Activated T-cell treated with anti-CD3 and anti-CD28 coated beads, Interleukin-2, amount 50 U/mL, for 4 hours (primary cell): ENCODE results near the gene TNFSF4. TPM values are rescaled to one million over a fixed set of nuclear protein-coding genes. Genes with fewer than 3 reads are reported as not detected.
A peak's percentile ranks its signal among the peaks of the same experiment; 100 is the strongest.
"Not testable (repeated sequence)": the region's sequence is repeated elsewhere in the genome, so short reads cannot be mapped to it uniquely, and the experiment has no call there.

ENCODE experiments used
- ATAC-seq, 2 donors: fragments of 200-7000 bp; cut with Tn5 transposase; one replicate each; pipeline ENCODE4 v1.10.0; 2021
- DNase-seq: peaks from one replicate; pipeline ENCODE4 v3.0.0-alpha.2; 2020
- H3K27me3 Mint-ChIP-seq: one replicate; pipeline ENCODE4 v1.8.0; 2021; ENCODE audit warnings: low read depth, mixed read lengths
- H3K36me3 Mint-ChIP-seq: one replicate; pipeline ENCODE4 v1.8.0; 2022; ENCODE audit warnings: mixed read lengths; ENCODE audit not compliant: insufficient read depth
- H3K4me1 Mint-ChIP-seq: one replicate; pipeline ENCODE4 v1.8.0; 2021; ENCODE audit warnings: low read depth, mixed read lengths
- H3K4me3 Mint-ChIP-seq: one replicate; pipeline ENCODE4 v1.8.0; 2021; ENCODE audit warnings: mild to moderate bottlenecking, moderate library complexity, mixed read lengths
- H3K9me3 Mint-ChIP-seq: one replicate; pipeline ENCODE4 v1.8.0; 2021; ENCODE audit warnings: mixed read lengths
- total RNA-seq, 3 donors: library from RNA; stranded (reverse); gene quantifications; one replicate each; pipeline ENCODE4 v1.2.1, GENCODE V29; 2021

TNFSF4 gene
- total RNA-seq, 3 donors from 2014 or later: 0.33 to 0.63 (median 0.63) TPM

DNA sequence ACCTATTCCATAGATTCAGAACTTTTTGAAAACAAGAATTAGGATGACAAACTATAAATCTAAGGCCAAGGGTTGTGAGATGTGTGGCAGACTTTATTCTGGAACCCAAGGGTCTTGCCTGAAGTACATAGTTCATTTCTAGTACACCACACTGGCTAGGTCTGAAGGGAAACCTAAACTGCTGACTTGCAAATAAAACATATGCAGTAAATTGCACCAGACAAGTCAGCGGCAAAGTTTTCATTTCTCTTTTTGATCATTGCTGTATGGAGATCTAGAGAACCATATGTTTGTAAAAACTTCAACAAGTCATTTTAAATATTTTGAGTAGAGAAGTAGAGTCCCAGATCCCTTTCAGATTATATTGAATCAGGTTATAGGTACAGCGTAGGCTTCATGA, 43.9 kb downstream of the TNFSF4 start:
- ATAC-seq (no peak), DNase-seq (no peak)
- no peak overlapping the region for H3K4me3 Mint-ChIP-seq
- H3K4me1 Mint-ChIP-seq: peaks cover 2% of the 10 kb centered on the region
- no peaks in the 10 kb centered on the region for H3K9me3 Mint-ChIP-seq
- H3K27me3 Mint-ChIP-seq: no peaks in the 10 kb centered on the region
- H3K36me3 Mint-ChIP-seq: no peaks in the 10 kb centered on the region

DNA sequence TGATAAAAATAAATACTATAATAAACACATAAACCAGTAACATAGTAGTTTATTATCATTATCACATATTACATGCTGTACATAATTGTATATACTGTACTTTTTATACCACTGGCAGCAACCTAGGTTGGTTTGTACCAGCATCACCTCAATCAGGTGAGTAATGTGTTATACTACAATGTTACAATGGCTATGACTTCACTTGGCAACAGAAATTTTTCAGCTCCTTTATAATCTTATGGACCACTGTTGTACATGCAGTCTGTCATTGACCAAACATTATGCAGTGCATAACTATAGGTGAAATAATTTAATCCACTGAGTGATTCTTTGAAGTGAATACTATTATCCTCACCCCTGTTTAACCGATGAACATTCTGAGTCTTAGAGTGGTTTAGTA, 44.5 kb downstream of the TNFSF4 start:
- H3K4me3 Mint-ChIP-seq: no peak overlapping the region
- no peaks in the 10 kb centered on the region for H3K27me3 Mint-ChIP-seq
- peaks cover 2% of the 10 kb centered on the region for H3K4me1 Mint-ChIP-seq

DNA sequence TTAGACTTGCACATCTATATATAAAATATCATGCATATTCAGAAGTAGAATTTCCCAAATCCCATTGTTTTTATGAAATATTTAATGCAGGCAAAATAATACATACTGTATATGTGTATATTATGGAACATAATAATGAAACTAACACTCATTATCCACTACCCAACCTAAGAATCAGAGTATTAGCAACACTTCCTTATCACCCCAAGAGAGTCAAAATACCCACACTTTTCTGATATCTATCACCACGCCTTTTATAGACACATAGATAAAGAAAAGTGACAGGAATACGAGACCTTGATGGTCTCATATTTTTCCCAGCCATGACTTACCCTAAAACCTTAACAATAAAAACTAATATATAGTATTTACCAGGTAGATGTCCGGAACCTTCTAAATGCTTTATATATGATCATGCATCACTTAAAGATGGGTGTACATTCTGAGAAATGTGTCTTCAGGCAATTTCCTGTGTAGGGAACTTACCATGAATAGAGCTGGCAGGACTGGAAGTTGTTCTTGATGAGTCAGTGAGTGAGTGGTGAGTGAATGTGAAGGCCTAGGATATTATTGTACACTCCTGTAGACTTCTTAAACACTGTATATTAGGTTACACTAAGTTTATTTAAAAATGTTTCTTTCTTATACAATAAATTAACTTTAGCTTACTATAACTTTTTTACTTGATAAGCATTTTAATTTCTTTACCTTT, 45.5 kb downstream of the TNFSF4 start:
- Mint-ChIP-seq H3K4me3 (no peak overlapping the region), H3K27me3 (no peaks in the 10 kb centered on the region), H3K36me3 (no peaks in the 10 kb centered on the region), H3K9me3 (peaks cover 4% of the 10 kb centered on the region), H3K4me1 (peaks cover 2% of the 10 kb centered on the region)
- DNase-seq (no peak), ATAC-seq (peak; percentile 51 to 71)

More for the DNA sequence above, 44.5 kb downstream of the TNFSF4 start:
- Mint-ChIP-seq H3K36me3 (no peaks in the 10 kb centered on the region), H3K9me3 (no peaks in the 10 kb centered on the region)
- DNase-seq: no peak
- ATAC-seq: no peak

DNA sequence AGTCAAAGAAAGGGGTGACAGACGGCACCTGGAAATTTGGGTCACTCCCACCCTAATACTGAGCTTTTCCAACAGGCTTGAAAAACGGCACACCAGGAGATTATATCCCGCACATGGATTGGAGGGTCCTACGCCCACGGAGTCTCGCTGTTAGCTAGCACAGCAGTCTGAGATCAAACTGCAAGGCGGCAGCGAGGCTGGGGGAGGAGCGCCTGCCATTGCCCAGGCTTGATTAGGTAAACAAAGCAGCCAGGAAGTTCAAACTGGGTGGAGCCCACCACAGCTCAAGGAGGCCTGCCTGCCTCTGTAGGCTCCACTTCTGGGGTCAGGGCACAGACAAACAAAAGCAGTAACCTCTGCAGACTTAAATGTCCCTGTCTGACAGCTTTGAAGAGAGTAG, 53.2 kb downstream of the TNFSF4 start:
- DNase-seq, H3K4me3 Mint-ChIP-seq, H3K27me3 Mint-ChIP-seq, ATAC-seq, H3K9me3 Mint-ChIP-seq, H3K36me3 Mint-ChIP-seq: not testable (repeated sequence)
- H3K4me1 Mint-ChIP-seq: peaks cover 14% of the 10 kb centered on the region

DNA sequence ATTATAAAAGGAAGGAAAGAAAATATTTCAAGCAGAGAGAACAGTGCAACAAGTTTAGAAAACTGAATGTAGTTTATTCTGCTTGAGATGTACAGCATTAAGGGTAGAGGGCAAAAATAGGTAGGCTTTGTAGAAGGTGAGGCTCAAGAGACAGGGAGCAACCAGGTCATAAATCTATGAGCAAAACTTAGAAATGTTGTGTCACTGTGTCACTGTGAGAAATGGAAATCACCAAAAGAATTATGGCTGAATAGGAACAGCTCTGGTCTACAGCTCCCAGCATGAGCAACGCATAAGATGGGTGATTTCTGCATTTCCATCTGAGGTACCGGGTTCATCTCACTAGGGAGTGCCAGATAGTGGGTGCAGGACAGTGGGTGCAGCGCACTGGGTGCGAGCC, 53.6 kb downstream of the TNFSF4 start:
- H3K4me3 Mint-ChIP-seq: no peak overlapping the region
- H3K27me3 Mint-ChIP-seq: peaks cover 3% of the 10 kb centered on the region
- peaks cover 8% of the 10 kb centered on the region for H3K9me3 Mint-ChIP-seq

DNA sequence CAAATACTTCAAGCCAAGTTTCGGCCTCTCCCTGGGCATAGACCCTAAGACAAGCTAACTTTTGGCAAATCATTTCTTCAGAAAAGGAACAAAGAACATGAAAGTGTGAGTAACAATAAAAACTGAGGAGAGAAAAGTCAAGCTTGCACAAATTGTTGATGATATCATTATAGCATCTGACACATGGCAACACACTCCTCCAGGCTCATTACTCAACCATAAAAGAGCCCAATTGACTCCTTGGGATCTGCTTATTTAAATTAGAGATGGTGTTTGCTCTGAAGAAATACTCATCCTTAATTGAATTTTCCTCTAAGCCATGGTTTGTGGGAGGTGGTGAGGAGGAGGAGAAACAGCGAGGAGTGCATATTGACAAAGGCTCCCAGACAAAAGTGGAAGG, 54.5 kb downstream of the TNFSF4 start:
- ATAC-seq: no peak
- peaks cover 5% of the 10 kb centered on the region for H3K27me3 Mint-ChIP-seq

More for the DNA sequence above, 53.6 kb downstream of the TNFSF4 start:
- ATAC-seq: no peak
- Mint-ChIP-seq H3K4me1 (peaks cover 14% of the 10 kb centered on the region), H3K36me3 (peaks cover 6% of the 10 kb centered on the region)
- DNase-seq: no peak

DNA sequence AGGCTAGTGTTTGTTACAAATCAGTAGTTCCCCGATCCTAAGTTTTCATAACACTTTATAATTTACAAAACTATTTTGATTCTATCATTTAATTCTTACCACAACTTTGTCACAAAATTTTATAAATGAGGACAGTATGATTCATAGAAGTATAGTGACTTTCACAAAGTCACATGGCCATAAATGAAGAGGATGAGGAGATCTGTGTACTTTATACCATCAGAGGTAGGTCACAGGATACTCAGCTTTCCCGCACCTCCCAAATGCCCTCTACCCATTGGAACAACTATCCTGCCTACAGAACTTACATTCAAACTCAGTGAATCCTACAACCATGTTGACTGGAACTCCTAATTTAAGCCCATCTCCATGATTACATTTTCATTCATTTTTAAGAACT, 56.3 kb downstream of the TNFSF4 start:
- Mint-ChIP-seq H3K36me3 (peaks cover 9% of the 10 kb centered on the region), H3K9me3 (peaks cover 17% of the 10 kb centered on the region), H3K4me3 (no peak overlapping the region), H3K4me1 (peaks cover 14% of the 10 kb centered on the region), H3K27me3 (peaks cover 14% of the 10 kb centered on the region)
- ATAC-seq (no peak), DNase-seq (no peak)

More for the DNA sequence above, 54.5 kb downstream of the TNFSF4 start:
- H3K4me3 Mint-ChIP-seq: no peak overlapping the region
- no peak for DNase-seq
- H3K36me3 Mint-ChIP-seq: peaks cover 6% of the 10 kb centered on the region
- H3K9me3 Mint-ChIP-seq: peaks cover 8% of the 10 kb centered on the region
- H3K4me1 Mint-ChIP-seq: peaks cover 14% of the 10 kb centered on the region

DNA sequence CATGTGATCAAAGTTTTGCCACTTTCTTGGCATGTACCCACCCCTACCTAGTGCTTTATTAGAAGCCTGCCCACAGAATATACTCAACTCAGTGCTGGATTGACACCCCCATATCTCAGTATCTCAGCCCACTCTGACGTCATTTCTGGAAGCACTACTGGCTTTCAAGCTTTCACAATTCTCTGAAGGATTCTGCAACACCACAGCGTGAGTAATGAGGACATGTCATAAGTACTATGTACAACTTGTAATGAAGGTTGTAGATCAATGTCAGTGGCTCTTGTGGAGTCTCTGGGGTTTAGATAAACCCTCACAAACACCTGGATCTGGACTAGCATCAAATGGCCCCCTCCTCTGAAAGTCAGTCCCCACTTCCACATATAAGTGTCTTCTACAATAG, 57.2 kb downstream of the TNFSF4 start:
- H3K27me3 Mint-ChIP-seq: peaks cover 14% of the 10 kb centered on the region
- DNase-seq (no peak), ATAC-seq (peak in 1 of 2 donors; percentile 25)
- H3K9me3 Mint-ChIP-seq: peaks cover 26% of the 10 kb centered on the region
- H3K4me3 Mint-ChIP-seq: no peak overlapping the region
- peaks cover 14% of the 10 kb centered on the region for H3K4me1 Mint-ChIP-seq
- peaks cover 9% of the 10 kb centered on the region for H3K36me3 Mint-ChIP-seq

DNA sequence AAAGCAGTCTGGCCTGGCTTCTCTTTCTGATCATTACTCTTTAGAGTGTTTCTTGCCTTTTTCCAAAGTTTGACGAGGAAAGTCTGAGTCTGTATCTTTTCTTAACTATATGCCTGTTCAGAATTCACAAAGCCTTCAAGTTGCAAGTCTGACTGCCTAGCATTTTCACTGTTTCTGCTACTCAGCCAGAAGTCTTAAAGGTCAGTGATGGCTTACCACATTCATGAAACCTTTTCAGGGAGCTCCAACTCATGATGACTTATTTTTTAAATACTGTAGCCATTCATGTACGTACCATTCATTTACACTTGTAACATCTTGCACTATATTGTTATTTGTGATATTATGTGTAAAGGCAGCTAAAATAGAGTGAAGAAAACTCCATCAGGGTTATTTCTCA, 58.2 kb downstream of the TNFSF4 start:
- peaks cover 10% of the 10 kb centered on the region for H3K4me1 Mint-ChIP-seq
- H3K36me3 Mint-ChIP-seq: peaks cover 9% of the 10 kb centered on the region
- peaks cover 33% of the 10 kb centered on the region for H3K9me3 Mint-ChIP-seq
- no peak for DNase-seq
- H3K4me3 Mint-ChIP-seq: no peak overlapping the region
- ATAC-seq: no peak
- H3K27me3 Mint-ChIP-seq: peaks cover 14% of the 10 kb centered on the region

DNA sequence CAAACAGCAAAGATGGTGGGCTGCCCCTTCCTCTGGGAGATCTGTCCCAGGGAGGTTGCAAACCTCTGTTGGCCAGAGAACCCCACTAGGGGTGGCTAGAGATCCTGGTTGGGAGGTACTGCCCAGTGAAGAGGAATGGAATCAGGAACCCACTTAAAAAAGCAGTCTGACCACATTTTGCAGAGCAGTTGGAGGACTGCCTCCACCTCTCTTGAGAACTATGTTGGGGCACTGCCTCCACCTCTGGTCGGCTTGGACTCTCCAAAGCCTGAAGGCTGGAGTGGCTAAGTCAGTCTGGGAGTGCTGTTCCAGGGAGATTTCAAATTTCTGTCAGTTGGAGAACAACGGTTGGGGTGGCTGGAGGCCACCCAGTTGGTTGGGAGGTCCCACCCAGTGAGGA, 58.6 kb downstream of the TNFSF4 start:
- H3K36me3 Mint-ChIP-seq: peaks cover 9% of the 10 kb centered on the region
- DNase-seq (no peak), ATAC-seq (no peak)
- H3K27me3 Mint-ChIP-seq: peaks cover 14% of the 10 kb centered on the region
- peaks cover 6% of the 10 kb centered on the region for H3K4me1 Mint-ChIP-seq
- H3K9me3 Mint-ChIP-seq: peaks cover 37% of the 10 kb centered on the region
- no peak overlapping the region for H3K4me3 Mint-ChIP-seq

DNA sequence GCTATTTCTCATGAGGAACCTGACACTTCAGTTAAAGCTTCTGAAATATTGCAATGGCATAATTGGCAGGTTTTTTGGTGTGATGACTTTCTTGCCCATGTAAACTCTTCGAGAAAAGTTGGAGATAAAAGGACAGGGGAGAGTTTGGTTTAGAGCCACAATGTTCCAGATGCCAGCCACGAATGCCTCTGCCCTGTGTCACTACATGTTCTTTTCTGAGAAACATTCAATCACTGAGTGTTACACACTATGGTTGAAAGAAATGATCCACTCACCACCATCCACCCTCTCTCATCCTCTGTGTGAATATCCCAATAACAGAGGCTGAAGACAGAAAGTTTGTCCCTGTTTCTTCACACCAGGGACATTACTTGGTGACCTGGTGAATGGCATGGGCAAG, 66.4 kb downstream of the TNFSF4 start:
- Mint-ChIP-seq H3K36me3 (no peaks in the 10 kb centered on the region), H3K27me3 (no peaks in the 10 kb centered on the region), H3K4me1 (no peaks in the 10 kb centered on the region), H3K9me3 (peaks cover 25% of the 10 kb centered on the region), H3K4me3 (no peak overlapping the region)
- DNase-seq (no peak), ATAC-seq (no peak)

DNA sequence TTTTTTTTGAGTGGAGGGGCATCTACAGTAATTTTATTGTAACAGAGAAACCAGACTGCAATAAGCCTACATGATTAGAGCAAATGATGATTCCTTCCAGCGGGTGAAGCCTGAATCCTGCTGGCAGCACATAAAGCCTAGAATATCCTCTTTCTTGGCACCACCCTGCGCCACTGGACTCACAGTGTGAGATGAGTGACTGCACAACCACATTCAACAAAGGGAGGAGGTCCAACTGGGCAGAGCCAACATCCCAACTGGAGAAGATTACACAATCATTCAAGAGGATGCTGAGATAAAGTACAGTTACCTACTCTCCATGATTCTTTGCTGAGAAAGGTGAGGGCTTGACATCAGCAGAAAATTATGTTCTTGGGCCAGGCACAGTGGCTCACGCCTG, 67.4 kb downstream of the TNFSF4 start:
- DNase-seq: no peak
- Mint-ChIP-seq H3K9me3 (peaks cover 15% of the 10 kb centered on the region), H3K4me3 (no peak overlapping the region), H3K36me3 (no peaks in the 10 kb centered on the region), H3K4me1 (no peaks in the 10 kb centered on the region), H3K27me3 (no peaks in the 10 kb centered on the region)
- ATAC-seq: no peak

DNA sequence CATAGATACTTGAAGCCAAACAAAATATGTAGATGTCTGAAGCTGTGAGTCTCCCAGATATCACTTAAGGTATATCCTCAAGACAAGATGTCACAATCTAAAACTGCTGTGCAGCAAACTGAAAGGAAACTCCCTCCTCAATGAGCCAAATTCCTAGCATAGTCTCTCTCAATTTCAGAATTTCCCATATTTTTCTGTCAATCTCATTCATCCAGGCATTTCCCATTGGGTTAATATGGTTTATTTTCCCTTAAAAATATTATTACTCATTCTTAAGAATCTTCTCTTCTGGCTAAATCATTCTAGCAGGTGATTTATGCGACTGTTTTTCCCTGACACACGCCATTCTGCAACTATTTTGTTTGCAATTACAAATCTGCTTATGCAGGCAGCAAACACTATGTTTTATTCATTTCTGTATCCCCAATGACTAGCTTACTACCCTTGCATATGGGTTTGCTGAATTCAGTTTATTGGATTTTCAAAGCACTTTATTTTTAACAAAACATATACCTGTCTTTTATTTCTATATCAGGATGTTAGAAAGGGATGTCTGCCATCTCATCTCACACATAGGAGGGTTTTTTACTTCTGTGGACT, 69.9 kb downstream of the TNFSF4 start:
- DNase-seq (no peak), ATAC-seq (no peak)
- Mint-ChIP-seq H3K36me3 (no peaks in the 10 kb centered on the region), H3K4me3 (no peak overlapping the region), H3K27me3 (no peaks in the 10 kb centered on the region), H3K4me1 (no peaks in the 10 kb centered on the region), H3K9me3 (no peaks in the 10 kb centered on the region)

DNA sequence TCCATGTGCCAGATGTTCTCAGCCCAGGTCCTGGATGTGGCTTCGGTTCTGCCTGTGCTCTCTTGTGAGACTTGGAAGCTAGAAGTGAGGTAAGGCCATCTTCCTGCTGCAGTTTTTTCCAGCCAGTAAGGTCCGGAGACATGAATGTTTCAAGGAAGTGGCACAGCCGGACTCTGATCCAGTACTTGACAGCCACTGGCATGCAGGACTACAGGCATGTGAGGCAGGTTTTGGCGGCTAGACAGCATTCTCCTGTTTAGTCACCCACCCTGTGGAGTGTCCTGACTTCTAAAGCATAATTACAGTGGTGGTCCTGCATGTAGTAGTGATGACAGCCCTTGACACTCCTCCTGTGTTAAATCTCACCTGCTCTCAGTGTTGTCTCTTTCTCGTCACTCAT, 72.3 kb downstream of the TNFSF4 start:
- Mint-ChIP-seq H3K27me3 (no peaks in the 10 kb centered on the region), H3K4me3 (no peak overlapping the region), H3K9me3 (no peaks in the 10 kb centered on the region), H3K36me3 (no peaks in the 10 kb centered on the region), H3K4me1 (no peaks in the 10 kb centered on the region)
- no peak for DNase-seq
- no peak for ATAC-seq

DNA sequence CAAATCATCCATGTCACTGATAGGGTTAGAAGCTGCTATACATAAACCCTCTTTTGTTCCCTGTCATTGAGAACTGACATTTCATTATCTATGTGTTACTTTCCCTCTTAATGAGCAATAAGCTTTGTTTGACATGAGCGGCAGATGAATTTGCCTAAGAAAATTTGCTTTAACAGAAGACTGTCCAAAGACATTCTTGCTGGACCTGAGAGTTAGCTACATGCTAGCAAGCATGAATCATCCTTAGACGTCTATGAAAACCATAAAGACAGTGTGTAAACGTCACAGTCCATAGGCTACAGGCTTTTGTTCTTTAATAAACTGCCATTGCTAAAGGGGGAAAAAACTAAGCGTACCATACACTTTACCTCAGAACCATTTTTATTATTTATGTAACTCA, 73.1 kb downstream of the TNFSF4 start:
- DNase-seq (no peak), ATAC-seq (no peak)
- Mint-ChIP-seq H3K27me3 (no peaks in the 10 kb centered on the region), H3K4me1 (no peaks in the 10 kb centered on the region), H3K4me3 (no peak overlapping the region), H3K36me3 (no peaks in the 10 kb centered on the region), H3K9me3 (no peaks in the 10 kb centered on the region)
